Stimulated activated CD4-positive, alpha-beta T cell treated with anti-CD3 and anti-CD28 coated beads, Interleukin-4, amount 100 ng/mL, for 4 hours (primary cell): Measurements from ENCODE around the gene APH1A.
"Not testable (repeated sequence)": the region's sequence is repeated elsewhere in the genome, so short reads cannot be mapped to it uniquely, and the experiment has no call there.

ENCODE experiments used
- DNase-seq, 2 experiments: peaks; one replicate each; pipeline ENCODE4 v3.0.0-alpha.2; 2020

Gene APH1A

DNA sequence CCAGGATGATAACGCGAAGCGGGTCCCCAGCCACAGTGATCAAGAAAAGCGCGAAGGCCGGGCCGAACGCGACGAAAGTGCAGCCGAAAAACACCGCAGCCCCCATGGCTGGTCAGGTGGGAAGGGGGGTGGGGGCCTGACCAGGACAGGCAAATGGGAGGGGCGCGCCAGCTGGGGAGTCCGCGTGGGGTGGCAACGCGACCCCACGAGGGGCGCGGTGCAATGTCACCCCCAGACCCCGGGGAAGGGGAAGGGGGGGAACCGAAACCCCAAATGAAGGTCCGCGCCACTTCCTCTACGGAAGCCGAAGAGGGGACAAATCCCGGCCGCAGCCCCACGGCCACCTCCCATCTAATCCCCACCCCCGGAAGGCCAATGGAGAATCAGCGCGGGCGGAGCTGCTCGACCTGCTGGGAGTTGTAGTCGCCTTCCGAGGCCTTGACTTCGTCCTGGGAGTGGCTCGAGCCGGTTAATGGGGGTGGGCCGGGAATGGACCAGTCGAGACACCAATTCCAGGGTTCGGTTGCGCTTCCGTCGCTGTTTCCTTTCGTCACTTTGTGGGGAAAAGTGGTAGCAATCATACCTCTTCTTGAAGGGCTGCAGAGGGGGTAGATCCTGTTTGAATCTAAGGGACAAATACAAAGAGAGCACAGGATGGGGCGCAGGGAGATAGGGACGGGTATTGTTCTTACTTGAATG lies at the start of gene APH1A:
TSS of gene APH1A (minus strand) at position 312 of the 699 bp plus-strand sequence. CDS start at position 106, 206 bp downstream.
- DNase-seq: peak; percentile 86 to 92

DNA sequence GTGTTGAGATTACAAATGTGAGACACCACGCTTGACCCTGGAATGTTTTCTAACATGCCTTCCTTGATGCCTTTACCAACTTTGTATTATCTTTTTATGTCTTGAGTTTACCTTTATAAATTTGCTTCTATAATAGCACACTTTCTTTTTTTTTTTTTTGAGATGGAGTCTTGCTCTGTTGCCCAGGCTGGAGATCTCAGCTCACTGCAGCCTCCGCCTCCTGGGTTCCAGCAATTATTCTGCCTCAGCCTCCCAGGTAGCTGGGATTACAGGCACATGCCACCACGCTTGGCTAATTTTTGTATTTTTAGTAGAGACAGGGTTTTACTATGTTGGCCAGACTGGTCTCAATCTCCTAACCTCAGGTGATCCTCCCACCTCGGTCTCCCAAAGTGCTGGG lies 45.9 kb upstream of the APH1A start:
- not testable (repeated sequence) for DNase-seq

GRCh38 chr1:150311762-150312161 lies 42.9 kb upstream of the APH1A start:
- DNase-seq: no peak

GRCh38 chr1:150309758-150310508 lies 41.1 kb upstream of the APH1A start:
- no peak for DNase-seq

DNA sequence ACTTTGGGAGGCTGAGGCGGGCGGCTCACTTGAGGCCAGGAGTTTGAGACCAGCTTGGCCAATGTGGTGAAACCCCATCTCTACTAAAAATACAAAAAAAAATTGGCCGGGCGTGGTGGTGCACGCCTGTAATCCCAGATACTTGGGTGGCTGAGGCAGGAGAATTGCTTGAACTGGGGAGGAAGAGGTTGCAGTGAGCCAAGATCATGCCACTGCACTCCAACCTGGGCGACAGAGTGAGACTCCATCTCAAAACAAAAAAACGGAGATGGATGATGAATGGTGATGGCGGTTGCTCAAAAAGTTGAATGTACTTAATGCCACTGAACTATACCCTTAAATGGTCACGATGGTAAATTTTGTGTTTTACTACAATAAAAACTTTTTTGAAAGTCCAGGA lies 39.8 kb upstream of the APH1A start:
- not testable (repeated sequence) for DNase-seq

- no peak for DNase-seq
Measured at GRCh38 chr1:150302902-150303301, 34.1 kb upstream of the APH1A start.

- no peak for DNase-seq
Measured at GRCh38 chr1:150302338-150302737, 33.5 kb upstream of the APH1A start.

GRCh38 chr1:150299716-150300115 lies 30.9 kb upstream of the APH1A start:
- no peak for DNase-seq

GRCh38 chr1:150295476-150295875 lies 26.7 kb upstream of the APH1A start:
- no peak for DNase-seq

- DNase-seq: peak; percentile 77 to 83
Measured at GRCh38 chr1:150293433-150294253, 24.8 kb upstream of the APH1A start, which contains the start of gene MRPS21. Gene MRPS21 (plus strand): TSS chr1:150293861. CDS start chr1:150294367, 506 bp downstream.

DNA sequence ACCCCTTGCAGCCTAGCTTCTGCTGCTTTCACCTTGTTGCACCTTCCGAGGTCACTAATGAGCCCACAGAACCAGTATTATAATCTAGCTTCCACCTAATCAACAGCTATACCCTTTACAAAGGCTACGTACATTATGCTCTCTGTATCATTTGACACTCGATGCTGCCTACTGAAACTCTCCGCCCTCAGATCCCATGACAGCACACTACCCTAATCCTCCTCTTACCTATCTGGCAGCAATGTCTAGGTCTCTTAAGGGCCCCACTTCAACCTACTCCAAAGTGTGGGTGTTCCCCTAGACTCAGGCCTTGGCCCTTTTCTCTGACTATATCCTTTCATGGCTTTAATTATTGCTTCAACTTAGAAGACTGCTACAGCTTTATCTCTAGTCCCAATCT lies 20.0 kb upstream of the APH1A start:
- no peak for DNase-seq

- no peak for DNase-seq
Measured at GRCh38 chr1:150288382-150288781, 19.6 kb upstream of the APH1A start.

DNA sequence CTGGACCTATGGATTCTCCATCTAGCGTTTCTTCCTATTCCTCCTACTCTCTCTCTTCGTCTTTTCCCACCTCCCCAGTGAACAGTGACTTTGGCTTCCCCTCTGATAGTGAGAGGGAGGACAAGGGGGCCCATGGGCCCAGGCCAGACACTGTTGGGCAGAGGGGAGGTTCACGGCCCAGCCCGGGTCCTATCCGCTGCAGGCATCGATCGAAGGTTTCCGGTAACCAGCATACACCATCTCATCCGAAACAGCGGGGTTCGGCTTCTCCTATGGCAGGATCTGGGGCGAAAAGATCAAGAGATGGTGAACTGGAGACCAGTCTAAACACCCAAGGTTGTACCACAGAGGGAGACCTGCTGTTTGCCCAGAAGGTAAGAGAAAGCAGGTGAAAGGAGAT lies 14.4 kb upstream of the APH1A start:
- DNase-seq: no peak

GRCh38 chr1:150282558-150282958 lies 13.7 kb upstream of the APH1A start:
- no peak for DNase-seq

GRCh38 chr1:150281758-150282557 lies 13.1 kb upstream of the APH1A start, which contains the start of gene CIART:
Gene CIART (plus strand): TSS chr1:150282554. CDS start chr1:150283268, 714 bp downstream.
- DNase-seq: peak; percentile 62 to 92

- peak; percentile 53 to 65 for DNase-seq
Measured at GRCh38 chr1:150281221-150281757, 12.5 kb upstream of the APH1A start.

DNA sequence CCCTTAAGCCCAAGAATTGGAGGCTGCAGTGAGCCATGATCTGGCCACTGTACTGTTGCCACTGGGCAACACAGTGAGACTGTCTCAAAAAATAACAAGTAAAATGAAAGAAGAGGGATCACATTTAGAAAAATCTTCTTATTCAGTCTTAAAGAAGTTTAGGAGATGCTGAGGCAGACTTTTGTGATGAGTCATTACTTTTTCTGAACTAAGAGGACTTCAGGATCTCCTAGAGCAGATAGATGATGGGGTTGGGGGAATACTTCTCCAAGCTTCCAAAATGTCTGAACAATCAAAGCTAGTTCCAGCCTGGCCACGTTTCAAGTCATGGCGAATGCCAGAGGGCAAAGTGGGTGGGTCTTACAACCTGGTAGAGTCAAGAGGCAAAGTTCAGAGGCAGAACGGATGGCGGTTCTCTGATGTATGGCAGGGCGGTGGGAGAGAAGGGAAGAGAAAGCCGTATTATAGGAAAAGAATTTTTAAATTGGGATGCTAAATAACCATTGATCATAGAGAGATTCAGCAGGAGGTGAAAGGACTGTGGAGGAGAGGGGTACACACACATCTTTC lies 11.4 kb upstream of the APH1A start:
- no peak for DNase-seq

- DNase-seq: no peak
Measured at GRCh38 chr1:150273311-150273710, 4.5 kb upstream of the APH1A start.

GRCh38 chr1:150271291-150271959 lies 2.6 kb upstream of the APH1A start:
- no peak for DNase-seq

DNA sequence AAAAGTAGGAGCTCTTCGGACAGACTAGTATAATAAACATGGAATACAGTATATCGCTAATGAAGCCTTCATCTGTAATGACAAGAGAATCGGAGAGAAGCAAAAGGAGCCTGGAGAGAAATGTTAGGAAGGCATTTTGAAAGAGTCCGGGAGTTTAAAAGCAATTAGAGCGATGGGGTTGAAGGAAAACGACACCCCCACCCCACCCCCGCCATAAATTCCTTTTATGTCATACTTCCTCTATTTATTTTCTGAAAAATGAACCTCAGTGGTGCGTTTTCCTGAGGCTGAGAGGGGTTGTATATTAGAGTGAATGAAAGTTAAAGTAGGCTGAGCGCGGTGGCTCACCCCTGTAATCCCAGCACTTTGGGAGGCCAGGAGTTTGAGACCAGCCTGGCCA lies 635 bp upstream of the APH1A start:
- no peak for DNase-seq

GRCh38 chr1:150268340-150268704 lies 494 bp downstream of the APH1A start:
- DNase-seq: peak; percentile 10 to 26
